Fibroblast of skin of back (primary cell): ENCODE results near the gene SOX9.
A peak's percentile ranks its signal among the peaks of the same experiment; 100 is the strongest.
"Not testable (repeated sequence)": the region's sequence is repeated elsewhere in the genome, so short reads cannot be mapped to it uniquely, and the experiment has no call there.

Source experiments
- DNase-seq: peaks from one replicate; pipeline ENCODE4 v3.0.0-alpha.2; 2013

SOX9 gene

DNA sequence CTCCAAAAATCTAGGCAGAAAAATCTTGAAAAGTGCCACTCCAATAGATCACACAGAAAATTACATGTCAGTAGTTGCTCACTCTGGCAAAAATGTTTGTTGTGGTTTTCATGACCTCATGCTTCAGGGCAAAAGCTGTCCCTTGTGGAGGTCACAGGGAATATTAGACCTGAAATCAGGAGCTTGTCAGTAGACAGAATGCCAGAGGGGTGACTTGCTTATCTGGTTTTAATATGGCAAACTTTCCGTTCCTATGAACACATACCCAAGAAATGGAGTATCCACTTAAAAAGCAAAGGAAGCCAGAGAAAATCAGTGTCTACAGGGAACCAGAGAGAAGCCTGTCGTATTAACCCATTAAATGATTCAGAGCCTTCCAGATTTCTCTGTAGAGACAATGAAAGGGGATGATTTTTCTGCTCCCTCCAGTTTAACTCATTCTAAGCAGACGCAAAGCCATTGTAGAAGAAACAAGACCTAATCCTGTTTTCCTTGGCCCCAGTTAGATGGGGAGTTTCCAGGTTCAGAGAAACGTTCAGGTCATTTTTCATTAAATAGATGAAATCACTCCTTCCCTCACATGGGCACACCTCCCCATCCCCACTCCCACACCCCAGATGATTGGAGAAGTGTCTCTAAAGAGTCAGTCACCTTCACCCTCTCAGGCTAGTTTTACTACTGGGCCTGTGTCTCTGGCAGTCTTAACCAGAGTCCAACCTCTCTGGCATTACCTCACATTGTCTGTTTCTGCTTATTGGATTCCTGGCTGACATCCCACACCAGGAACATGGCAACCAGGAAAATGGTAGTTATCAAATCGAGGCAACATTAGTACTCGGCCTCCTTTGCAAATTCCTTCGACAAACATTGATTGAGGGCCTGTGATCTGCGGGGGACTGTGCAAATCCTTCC, 6.0 kb downstream of the SOX9 start:
- peak; percentile 56 for DNase-seq

DNA sequence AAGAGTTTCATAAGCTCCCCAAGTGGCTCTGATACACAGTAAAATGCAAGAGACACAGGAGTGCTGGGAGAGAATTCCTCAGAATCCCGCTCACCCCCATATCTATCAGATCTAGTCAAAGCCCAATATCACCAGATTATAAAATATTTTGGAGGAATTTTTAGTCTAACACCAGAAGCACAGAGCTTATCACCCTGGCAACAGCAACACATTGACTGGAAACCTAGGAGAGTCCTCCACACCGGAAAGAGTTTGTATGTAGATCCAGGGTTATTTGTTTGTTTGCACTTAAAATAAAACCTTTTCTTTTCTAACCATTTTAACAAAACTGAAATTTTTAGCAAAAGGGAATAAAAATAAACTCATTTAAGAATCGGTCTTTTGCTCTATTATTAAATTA, 7.2 kb downstream of the SOX9 start:
- DNase-seq: no peak

DNA sequence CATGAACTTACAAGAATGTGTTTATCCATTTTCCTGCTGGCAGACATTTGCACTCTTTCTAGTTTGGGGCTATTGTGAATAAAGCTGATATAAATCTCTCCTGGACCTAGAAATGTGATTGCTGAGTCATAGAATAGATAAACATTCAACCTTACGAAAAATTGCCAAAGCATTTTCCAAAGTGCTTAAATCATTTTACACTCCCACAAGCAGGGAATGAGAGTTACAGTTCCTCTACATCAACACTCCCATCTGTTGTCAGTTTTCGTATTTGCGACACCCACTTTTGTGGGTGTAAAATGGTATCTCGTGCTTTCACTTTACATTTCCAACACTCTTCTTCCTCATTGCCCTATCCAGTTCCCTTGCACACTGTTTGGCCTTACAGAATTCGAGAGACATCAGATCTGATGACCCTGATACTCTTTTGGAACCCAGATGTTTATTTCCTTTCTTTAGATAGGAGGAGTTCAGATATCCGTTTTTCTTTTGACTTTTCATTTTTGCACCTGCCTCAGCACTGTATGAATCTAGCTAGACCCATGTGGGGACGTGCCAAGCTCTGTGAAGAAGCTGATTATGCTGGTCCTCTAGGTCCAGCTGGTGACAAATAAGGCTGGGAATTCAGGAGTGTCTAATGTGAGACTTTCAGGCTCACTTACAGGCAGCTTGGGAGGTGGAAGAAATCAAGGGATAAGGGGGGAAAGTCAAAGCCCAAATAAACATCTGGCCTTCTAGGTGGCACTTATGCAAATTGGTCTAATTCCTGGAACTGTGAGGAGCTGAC, 14.0 kb downstream of the SOX9 start:
- peak; percentile 11 for DNase-seq

DNA sequence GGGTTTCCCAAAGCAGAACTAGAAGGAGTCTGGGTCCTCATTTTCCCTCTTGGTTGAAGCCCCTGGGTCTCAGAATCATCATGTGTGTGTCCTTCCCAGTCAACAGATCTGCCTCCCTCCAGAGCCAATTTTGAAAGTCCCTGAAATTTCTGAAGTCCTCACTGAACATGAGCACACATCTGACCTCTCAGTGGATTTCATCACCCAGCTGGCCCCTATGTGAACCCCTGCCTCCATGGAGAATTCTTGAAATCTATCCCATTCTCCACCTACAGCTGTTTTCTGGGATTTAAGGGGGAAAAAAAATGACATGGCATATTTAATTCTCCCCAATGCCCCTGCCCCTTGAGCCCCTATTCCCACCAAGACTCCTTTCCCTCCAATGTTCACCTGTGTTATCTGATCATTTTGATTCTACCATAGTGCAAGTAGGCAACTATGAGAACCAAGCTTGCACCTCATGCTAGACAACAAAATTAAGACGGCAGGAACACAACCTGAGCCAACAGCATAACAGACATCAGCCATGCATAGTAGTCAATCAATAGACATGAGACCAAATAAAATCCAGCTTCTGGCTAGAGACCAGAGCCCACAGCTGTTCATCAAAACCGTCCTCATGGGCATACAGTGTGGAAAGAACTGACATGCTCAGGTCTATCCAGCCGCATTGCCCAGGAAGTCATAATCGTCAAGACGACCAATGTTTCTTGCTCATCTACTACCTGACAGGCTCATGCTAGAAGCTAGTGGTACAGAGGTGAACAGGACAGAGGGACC, 14.9 kb downstream of the SOX9 start:
- no peak for DNase-seq

DNA sequence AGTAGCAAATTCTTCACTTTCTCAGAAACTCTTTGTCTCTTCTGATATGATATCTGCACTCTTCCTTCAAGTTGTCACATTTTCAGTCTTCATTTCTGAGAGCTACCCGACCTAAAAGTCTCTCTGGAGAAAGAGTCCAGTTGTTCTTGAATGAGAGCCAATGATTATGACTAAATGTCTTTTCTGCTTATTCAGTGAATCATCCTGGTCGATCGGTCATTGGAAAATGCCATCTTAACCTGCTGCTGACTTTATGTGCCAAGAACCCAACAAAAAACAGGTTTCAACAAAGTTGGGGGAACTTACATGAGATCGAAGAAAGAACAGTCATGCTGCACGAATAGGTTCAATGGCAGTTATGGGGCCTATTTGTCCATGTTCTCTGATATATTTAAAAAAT, 15.9 kb downstream of the SOX9 start:
- peak; percentile 72 for DNase-seq

DNA sequence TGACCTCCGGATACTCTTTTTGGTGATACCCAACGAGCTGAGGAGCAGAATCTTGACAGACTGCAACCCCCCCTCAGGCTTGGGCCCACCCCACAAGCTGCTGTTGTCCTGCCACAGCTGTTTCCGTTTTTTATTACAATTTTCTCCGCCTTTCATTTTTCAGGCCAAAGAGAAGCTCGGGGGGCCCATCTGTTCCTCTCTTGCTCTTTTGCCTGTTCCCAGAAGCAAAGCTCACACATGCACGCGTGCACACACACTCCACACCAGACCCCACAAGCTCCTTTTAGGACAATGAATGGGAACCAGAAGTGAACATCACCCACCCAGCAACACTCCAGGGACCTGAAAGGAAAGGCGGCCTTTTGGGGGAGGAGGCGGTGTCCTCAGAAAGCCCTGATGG, 16.3 kb downstream of the SOX9 start:
- no peak for DNase-seq

DNA sequence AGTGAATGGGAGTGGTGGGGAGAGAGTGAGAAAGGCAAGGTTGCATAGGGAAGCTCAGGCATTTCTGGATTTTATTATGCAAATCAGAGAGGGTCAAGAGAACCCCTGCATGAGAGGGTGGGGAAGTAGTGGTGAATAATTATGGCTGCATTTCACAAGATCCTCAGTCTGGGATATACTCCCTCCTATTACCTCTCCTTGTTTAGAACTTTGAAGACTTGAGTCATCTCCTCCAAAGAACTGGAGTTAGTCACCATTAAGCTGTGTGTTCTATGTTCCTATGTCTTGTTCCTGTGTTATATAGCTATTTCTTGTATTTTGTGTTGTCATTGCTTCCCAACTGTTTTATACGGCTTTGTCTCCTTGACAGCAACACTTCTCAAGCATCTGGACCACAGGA, 18.4 kb downstream of the SOX9 start:
- no peak for DNase-seq

DNA sequence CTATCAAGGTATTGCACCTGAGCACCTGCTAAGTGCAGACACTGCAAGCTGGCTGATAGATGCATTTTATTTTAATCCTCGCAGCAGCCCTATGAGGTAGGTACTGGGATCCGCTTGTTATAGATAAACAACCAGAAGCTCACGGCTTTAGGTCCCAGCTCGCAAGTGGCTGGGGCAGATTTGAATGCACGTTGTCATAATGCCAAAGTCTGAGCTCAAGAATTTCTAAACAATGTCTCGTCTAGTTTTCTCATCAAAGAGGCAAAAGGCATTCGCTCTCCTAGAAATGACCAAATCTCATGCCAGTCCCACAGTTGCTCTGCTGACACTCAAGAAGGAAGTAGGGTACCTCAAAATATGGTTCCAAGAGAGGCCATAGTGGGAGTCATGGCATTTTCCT, 20.5 kb downstream of the SOX9 start:
- no peak for DNase-seq

DNA sequence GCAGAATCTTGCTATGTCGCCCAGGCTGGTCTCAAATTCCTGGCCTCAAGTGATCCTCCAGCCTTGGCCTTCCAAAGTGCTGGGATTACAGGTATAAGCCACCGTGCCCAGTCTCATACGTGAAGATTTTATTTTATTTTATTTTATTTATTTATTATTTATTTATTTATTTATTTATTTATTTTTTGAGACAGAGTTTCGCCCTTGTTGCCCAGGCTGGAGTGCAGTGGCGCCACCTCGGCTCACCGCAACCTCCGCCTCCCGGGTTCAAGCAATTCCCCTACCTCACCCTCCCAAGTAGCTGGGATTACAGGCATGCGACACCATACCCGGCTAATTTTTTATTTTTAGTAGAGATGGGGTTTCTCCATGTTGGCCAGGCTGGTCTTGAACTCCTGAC, 21.3 kb downstream of the SOX9 start:
- DNase-seq: not testable (repeated sequence)

DNA sequence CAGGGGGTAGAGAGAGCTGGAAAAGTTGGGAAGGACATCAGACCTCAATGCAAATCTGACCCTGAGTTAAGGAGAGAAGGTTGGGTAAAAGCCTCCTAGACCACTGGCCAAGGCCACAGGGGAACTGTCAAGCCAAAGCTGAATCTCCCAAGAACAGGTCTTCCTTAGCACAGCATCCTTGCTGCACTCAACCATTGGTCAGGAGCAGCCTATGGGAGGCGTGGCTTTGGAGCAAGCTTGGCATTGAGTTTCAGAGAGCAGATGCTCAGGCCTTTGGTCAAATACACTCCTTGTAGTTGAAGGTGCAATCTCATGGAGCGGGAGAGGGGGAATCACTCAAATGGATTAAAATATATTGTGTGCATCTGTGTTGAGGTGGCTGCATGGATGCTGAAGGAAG, 21.8 kb downstream of the SOX9 start:
- no peak for DNase-seq

DNA sequence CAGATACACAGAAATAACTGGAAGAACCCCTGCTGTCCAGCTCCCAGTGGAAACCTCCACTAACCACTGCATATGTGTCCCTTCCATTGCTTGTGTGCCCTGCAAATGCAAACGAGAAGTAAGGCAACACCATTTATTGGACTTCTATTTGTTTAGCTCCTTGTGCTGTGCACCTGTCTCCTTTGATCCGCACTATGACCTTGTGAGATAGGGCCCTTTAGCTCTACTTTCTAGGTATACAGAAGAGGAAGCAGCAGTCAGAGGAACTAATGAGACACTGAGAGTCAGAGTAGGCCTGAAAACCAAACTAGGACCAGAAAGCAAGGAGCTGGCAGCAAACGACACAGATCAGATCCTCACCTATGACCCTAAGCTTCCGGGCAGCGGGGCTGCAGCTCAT, 22.4 kb downstream of the SOX9 start:
- DNase-seq: no peak

DNA sequence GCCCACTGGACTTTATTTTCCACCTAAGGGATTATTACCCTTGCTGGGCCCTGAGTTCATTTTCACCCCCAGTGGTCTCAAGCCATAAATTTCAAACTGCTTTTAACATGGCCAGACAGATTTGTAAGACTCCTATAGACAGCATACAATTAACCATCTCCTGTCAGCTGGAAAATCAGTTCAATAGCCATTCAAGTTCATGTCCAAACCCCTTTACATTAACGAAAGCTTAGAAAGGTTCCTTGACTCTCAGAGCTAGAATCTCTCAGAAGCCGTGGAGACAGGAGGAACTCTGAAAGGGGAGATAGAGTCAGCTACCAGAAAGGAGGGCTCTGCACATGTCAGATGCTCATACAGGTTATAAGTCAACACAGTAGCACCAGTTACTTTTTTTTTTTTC, 23.3 kb downstream of the SOX9 start:
- no peak for DNase-seq

DNA sequence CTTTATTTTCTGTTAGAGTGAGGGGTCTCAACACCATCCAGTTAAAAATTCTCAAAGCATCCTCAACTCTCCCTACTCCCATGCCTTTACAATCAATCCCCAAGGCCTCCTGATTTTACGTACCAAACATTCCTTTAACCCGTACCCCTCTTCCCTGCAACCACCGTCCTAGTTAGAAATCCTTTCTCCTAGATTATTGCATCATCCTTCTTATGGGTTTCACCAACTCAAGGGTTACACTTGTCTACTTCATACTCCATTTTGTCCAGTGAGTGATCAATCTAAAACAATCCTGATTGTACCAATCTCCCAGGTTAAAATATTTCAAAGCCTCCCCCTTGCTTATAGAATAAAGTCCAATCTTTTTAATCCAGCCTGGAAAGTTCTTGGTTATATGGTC, 24.7 kb downstream of the SOX9 start:
- DNase-seq: no peak

DNA sequence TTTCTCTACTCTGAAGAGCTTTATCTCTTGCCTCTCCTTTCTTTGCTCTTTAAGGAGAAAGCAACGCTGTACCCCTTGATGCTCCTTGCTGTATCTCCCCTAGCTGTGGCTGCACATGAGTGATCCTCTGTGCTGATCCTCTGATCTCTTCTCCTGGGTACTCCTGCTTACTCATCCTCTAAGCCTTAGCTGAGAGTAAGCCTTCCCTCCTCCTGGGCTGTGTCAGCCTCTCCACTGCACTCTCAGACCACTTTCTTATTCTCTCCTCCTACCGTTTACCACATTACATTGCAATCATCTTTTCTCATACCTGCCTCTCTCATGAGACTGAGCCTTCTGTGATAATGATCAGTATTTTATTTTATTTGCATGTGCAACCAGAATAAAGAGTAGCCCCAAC, 25.1 kb downstream of the SOX9 start:
- DNase-seq: no peak

DNA sequence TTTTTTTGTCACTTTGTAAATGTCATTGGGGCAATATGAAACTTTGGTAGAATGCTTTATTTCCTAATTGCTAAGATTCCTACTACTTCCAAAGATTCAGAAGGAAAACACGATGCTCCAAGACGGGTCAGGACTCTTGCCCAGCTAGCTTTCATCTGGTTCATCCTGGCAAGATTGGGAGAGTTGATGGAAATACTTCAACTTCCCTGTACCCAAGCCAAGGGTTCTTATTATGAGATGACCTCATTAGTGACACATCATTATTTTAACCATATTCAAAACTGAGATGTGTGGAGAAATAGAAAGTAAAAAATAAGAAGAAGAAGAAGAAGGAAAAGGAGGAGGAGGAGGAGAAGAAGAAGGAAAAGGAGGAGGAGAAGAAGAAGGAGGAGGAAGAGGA, 25.6 kb downstream of the SOX9 start:
- no peak for DNase-seq

DNA sequence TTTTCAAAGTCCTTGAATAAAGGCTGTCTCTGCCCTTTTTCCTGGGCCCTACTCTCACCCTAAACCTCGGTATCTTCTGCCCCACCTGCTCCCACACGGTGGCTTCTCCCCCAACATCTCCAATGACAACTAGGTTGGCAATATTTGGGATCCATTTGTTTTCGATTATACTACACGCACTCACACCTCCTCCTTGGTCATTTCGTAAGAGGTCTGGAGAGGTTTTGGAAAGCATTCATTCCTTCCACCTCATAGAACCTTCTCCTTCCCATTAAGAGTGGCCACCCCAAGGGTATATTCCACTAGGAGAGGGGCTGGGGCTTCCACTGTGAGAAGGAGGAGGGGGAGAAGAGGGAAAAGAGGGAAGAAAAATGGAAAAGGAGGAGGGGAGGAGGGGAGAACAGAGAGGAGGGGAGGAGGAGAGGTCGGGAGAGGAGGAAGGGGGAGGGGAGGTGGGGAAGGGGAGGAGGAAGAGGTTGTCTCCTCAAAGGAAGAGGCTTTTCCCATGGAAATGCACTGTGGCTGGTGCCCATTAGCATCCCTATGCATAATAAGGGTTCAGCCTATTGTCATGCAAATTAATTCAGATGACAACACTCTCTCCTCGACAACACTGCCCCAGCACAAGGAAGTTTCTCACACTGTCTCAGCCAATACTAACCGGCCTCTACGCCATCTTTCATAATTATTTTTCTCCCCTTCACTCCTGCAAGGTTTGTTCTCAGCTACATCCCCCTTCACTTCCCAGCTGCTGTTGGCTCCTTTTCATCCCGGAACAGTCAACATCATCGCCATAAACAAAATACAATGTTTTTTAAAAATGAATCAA, 30.0 kb downstream of the SOX9 start:
- DNase-seq: no peak

DNA sequence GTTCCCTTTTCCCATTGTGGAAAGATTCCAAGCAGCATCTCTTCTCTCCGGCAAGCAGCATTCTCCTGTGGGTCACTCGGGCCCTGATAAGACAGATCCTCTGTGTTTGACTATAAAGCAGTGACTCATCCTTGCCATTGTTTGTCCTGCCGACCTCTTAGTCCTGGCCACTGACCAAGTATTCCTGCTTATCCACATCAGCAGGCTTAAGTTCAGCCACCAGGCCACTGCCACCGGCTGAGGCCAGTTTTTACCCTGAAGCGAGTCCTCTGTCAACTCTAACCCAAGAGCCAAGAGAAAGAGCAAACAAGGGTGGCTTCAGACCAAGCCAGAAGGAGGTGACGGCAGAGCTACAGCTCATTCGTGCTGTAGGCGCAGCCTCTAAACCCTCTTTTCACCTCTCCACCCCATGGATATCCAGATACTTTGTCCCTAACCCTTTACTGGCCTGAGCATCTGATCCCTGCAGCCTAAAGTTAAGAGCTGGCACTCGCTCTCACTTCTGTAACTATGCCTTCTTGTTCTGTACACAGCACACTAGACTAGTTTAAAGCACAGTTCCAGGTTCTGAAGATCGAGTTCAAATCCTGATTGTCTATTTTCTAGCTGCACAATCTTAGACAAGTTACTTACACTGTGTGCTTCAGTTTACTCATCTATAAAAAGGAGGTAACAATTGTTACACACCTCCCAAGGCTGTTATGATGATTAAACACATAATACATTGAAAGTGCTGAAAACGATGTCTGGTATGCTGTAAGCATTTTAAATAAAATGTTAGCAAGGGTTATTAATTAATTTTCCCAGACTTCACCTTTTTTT, 31.0 kb downstream of the SOX9 start:
- DNase-seq: peak; percentile 55

DNA sequence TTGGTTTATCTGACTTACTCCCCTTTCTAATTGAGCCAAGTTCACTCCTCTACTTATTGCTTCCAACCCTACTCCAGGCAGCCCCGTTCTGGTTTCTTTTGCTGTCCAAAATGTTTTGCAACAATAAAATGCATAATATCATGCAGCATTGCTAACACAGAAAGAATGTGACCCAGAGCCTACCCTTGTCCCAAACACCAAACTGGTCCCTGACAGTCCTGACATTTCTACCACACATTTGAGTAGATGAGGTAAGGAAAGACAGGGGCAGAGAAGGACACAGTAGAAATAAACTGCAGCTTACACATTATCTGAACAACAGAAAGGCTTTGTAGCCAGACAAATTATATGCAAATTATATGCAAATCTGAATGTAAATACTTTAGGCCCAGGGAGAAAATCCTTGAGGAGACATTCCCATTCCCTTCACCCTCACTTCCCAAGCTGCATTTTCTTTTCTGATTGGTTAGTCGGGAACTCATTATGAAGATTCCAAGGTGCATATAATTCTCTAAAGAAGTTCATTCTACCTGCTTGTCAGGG, 31.6 kb downstream of the SOX9 start:
- DNase-seq: no peak

DNA sequence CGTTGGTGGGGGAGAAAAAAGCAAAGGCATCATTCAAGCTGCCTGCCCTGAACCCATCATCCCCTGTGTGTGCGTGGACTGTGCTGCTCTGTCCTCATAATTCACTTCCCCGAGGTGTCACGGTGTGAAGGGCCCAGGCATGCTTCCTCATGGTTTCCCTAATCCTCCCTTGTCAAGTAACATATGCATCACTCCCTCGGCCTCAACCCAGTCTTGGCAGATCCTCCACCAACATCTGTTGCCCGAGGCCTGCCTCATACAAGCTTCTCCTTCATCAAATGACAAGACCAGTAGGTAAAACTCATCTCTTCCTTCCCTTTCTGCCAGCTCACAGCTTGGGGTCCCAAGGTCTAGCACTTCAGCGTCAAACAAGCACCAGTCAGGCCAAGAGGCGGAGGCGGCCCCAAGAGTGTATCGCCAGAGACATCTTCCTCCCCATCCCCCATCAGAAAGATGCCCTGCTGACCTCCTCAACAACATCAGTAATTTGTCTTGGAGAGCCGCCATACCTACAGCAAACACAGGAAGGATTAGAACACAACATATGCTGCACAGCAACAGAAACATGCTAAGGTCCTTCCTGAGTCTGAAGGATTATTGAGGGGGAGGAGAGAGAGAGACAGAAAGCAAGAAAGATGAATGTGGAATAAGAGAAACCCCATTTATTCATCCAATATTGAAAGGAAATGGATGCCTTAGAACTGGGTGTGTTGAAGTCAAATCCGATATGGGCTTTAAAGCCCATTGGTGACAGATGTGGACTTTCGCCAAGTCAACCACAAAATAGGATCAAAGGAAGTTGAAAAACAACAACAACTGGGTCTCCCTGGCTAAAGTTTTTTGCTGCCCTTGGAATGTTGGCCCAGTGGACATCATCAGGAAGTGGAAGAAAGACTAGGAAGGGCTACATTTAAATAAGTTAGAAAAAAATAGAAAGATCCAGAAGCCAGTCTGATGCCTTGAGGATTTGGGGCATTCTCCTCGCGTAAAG, 38.4 kb downstream of the SOX9 start:
- no peak for DNase-seq

DNA sequence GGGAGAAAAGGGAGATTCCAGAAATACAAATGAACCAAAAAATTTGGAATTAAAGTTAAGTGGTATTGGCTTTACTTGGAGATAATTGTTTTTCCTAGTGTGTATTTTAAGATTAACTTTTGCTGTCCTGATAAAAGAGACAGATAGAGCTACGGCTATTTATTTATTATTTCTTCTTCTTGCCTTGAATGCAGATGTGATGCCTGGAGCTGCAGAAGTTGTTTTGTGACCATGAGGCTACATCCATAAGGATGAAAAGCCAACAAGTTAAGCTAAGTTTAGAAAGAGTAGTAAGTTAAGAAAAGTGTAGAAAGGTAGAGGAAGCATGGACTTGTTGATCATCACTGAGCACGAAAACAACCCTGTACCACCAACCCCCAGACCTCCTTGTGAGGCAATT, 41.7 kb downstream of the SOX9 start:
- no peak for DNase-seq
